ENCODE results near the gene FNDC3B.

FNDC3B gene

DNA sequence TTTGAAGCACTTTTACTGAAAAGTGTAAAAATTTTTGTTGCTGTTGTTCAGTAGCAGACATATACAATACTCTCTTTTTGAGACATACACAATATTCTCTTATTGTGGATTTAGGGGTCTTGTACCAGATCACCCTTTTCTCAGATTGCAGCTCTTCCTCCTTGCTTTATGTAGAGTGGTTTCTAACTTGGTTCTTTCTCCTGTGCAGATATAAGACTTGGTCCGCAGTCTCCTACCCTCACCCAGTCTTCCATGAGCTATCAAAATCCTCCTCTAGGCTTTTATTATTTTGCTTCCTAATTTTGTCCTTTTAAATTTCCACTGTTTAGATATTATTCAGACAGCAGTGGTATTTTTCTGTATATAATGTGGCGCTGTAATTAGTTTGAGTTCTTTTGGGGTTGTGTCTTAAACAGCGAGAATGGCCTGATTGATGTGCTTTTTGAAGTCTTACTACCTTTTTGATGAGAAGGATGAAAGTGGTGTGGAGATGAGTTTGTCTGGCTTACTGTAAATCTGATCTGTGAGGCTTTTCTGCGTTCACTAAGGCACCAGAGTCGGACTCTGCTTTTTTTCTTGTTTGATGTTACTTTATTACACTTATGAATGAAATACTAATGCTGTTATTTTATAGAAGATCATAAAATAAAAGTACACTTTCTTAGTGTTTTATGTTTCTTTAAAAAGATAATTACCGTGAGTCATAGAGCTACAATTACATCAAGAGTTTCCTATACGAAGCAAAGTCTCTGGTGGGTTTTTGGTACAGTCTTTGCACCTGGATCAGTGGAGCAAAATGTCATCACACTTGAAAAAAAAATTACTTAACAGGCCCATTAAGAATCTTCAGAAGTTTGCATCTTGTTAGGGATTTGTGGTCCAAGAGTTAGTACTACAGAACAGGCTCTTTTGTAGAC lies 27.8 kb downstream of the FNDC3B start:
- peaks cover under 1% of the 10 kb centered on the region; the same call in 1 of the 2 replicates for H3F3A ChIP-seq (ENCODE audit: insufficient read depth, low read length)
- H3K79me2 ChIP-seq (ENCODE audit: low read length): peaks cover 100% of the 10 kb centered on the region
- no peak overlapping the region for H3K4me2 ChIP-seq (ENCODE audit: low read depth, low read length)
- no peak for TF ChIP-seq EZH2 (optimal IDR thresholded peaks at IDR 0.05; ENCODE audit: low read depth, low read length)
- no peak for TF ChIP-seq CTCF (IDR thresholded peaks at IDR 0.05; ENCODE audit: low read length)
- no peak for TF ChIP-seq EZH2phosphoT487 (IDR thresholded peaks at IDR 0.05; ENCODE audit: low read length)
- H3K9me2 ChIP-seq (replicated peaks; ENCODE audit: insufficient read depth, low read length): no peaks in the 10 kb centered on the region
- H3K36me3 ChIP-seq (replicated peaks; ENCODE audit: insufficient read depth, low read length): 0 out of 2 replicates have a peak, but pooled peaks cover 6% of the 10 kb centered on the region
- no peak overlapping the region for H3K9ac ChIP-seq (ENCODE audit: low read length)
- no peak overlapping the region for H3K4me3 ChIP-seq (ENCODE audit: low read length)
- H2AFZ ChIP-seq (ENCODE audit: low read length): no peak overlapping the region
- H3K9me3 ChIP-seq (replicated peaks; ENCODE audit: insufficient read depth, low read length): no peaks in the 10 kb centered on the region
- H4K20me1 ChIP-seq (ENCODE audit: insufficient read depth, low read length): peaks cover 35% of the 10 kb centered on the region
- DNase-seq: no peak
- H3K27me3 ChIP-seq (replicated peaks; ENCODE audit: insufficient read depth, low read length): no peaks in the 10 kb centered on the region
- H3K27ac ChIP-seq (ENCODE audit: low read length): no peak overlapping the region
- H3K4me1 ChIP-seq (ENCODE audit: low read length): peaks cover 33% of the 10 kb centered on the region

DNA sequence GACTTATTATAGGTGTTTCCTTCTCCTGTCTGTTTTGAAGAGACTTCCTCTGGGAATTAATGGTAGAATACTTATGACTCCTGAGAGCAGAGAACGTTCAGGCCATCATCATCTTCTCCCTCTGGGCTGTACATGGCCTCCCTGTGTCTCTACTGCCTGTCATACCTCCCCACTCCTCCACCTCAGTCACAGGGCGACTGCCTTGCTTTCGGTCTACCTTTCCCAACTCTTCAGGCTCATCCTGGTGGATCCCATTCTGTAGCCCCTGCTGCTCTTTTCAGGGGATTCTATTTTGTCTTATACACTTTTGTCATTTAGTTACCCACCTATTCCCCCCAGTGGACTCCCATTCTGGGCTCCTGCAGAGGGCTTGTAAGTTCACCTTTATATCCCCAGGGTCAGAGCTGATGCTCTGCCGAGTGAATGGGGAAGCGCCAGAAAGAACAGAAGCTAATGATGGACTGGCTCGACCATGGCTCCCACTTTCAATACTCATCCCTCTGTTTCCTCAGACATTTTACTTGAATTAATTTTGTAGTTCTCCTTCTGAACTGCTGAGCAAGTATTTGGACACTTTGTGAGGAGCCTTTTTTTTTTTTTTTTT lies 28.6 kb downstream of the FNDC3B start:
- Histone ChIP-seq H3K9me2 (replicated peaks; ENCODE audit: insufficient read depth, low read length) (no peaks in the 10 kb centered on the region), H3K9me3 (replicated peaks; ENCODE audit: insufficient read depth, low read length) (no peaks in the 10 kb centered on the region), H3F3A (ENCODE audit: insufficient read depth, low read length) (no peaks in the 10 kb centered on the region), H3K79me2 (ENCODE audit: low read length) (peaks cover 100% of the 10 kb centered on the region), H3K27me3 (replicated peaks; ENCODE audit: insufficient read depth, low read length) (no peaks in the 10 kb centered on the region), H3K4me3 (ENCODE audit: low read length) (no peak overlapping the region), H3K4me1 (ENCODE audit: low read length) (peaks cover 25% of the 10 kb centered on the region), H3K36me3 (replicated peaks; ENCODE audit: insufficient read depth, low read length) (0 out of 2 replicates have a peak, but pooled peaks cover 6% of the 10 kb centered on the region), H3K27ac (ENCODE audit: low read length) (no peak overlapping the region), H3K4me2 (ENCODE audit: low read depth, low read length) (no peak overlapping the region), H2AFZ (ENCODE audit: low read length) (no peak overlapping the region), H3K9ac (ENCODE audit: low read length) (no peak overlapping the region), H4K20me1 (ENCODE audit: insufficient read depth, low read length) (peaks cover 41% of the 10 kb centered on the region)
- no peak for DNase-seq
- TF ChIP-seq CTCF (IDR thresholded peaks at IDR 0.05; ENCODE audit: low read length): no peak
- no peak for TF ChIP-seq EZH2phosphoT487 (IDR thresholded peaks at IDR 0.05; ENCODE audit: low read length)
- TF ChIP-seq EZH2 (optimal IDR thresholded peaks at IDR 0.05; ENCODE audit: low read depth, low read length): no peak

DNA sequence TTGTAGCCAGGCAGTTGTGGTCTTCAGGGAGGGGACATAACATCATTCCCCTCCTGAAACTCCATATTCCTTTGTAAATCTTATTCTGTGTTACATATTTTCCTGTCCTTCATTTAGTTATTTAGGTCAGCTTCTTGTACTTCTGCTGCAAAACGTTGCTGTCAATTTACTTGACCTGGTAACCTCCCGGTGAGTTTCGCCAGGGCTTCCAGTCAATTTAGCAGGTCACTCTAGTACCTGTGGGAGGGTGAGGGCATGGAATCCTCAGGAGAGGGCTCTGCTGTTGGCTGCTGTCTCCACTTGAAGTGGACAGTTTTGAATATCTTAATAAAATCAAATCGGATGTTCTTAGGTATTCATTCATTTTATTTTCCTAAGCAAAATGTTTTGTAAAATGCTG lies 29.6 kb downstream of the FNDC3B start:
- DNase-seq: no peak
- Histone ChIP-seq H3K79me2 (ENCODE audit: low read length) (peaks cover 100% of the 10 kb centered on the region), H3K27ac (ENCODE audit: low read length) (no peak overlapping the region), H3K9me3 (replicated peaks; ENCODE audit: insufficient read depth, low read length) (no peaks in the 10 kb centered on the region), H3K36me3 (replicated peaks; ENCODE audit: insufficient read depth, low read length) (no peaks in the 10 kb centered on the region), H2AFZ (ENCODE audit: low read length) (no peak overlapping the region), H3F3A (ENCODE audit: insufficient read depth, low read length) (no peaks in the 10 kb centered on the region), H3K9me2 (replicated peaks; ENCODE audit: insufficient read depth, low read length) (no peaks in the 10 kb centered on the region), H3K27me3 (replicated peaks; ENCODE audit: insufficient read depth, low read length) (no peaks in the 10 kb centered on the region), H4K20me1 (ENCODE audit: insufficient read depth, low read length) (peaks cover 41% of the 10 kb centered on the region), H3K4me1 (ENCODE audit: low read length) (peaks cover 17% of the 10 kb centered on the region), H3K4me3 (ENCODE audit: low read length) (no peak overlapping the region), H3K9ac (ENCODE audit: low read length) (no peak overlapping the region), H3K4me2 (ENCODE audit: low read depth, low read length) (no peak overlapping the region)
- TF ChIP-seq EZH2phosphoT487 (IDR thresholded peaks at IDR 0.05; ENCODE audit: low read length) (no peak), CTCF (IDR thresholded peaks at IDR 0.05; ENCODE audit: low read length) (no peak), EZH2 (optimal IDR thresholded peaks at IDR 0.05; ENCODE audit: low read depth, low read length) (no peak)
